Body of pancreas (tissue), 4 donors: ENCODE results near the gene ZNF484. TPM values are rescaled to one million over a fixed set of nuclear protein-coding genes. Genes with fewer than 3 reads are reported as not detected.

ENCODE experiments used
- ATAC-seq: fragments of 150-250 bp; one replicate; pipeline ENCODE4 v1.9.1; 2016
- DNase-seq, 4 donors: peaks; one replicate each; pipeline ENCODE4 v3.0.0-alpha.2; 2019
- H3K27ac ChIP-seq, 4 donors: fragments of 200-600 bp; sonication (generic); 1 replicate in 3 of 4; 2 replicates in 1 of 4; pipeline versions ENCODE4 v1.5.1 to v1.6.1; 2016 to 2019; ENCODE audit warnings: mild to moderate bottlenecking in 1 of 4, mixed read lengths in 1 of 4, moderate library complexity in 1 of 4
- H3K27me3 ChIP-seq, 2 donors: fragments of 200-600 bp; sonication (generic); one replicate each; pipeline ENCODE4 v1.6.0; 2016; ENCODE audit warnings: mild to moderate bottlenecking in 1 of 2
- H3K36me3 ChIP-seq, 2 donors: fragments of 200-600 bp; sonication (generic); replicated peaks in 1 of 2; 2 replicates each; pipeline ENCODE4 v1.5.1; 2016; ENCODE audit warnings: low read depth in 2 of 2; ENCODE audit not compliant: insufficient read depth in 1 of 2
- H3K4me1 ChIP-seq: fragments of 200-600 bp; sonication (generic); one replicate; pipeline ENCODE4 v1.6.0; 2016
- H3K4me3 ChIP-seq, 2 donors: fragments of 200-600 bp; sonication (generic); 1 replicate in 1 of 2; 2 replicates in 1 of 2; pipeline ENCODE4 v1.5.1; 2016 to 2019
- H3K9me3 ChIP-seq, 3 donors: fragments of 200-600 bp; sonication (generic); 1 replicate in 2 of 3; 2 replicates in 1 of 3; pipeline ENCODE4 v1.5.1; 2016
- POLR2A ChIP-seq, 3 donors: fragments of 450-650 bp; IDR thresholded peaks; one replicate each; pipeline ENCODE4 v1.6.1; 2016; ENCODE audit warnings: antibody characterized with exemption in 3 of 3, mild to moderate bottlenecking in 2 of 3
- WGBS, 2 donors: methylation state at CpG; one replicate each; pipeline ENCODE4 v1.1.5; 2017; 5-methylcytosine and 5-hydroxymethylcytosine counted together
- intact Hi-C: fragments of 100-400 bp; cut with DNase I; formaldehyde crosslinking; loops from one replicate; pipeline ENCODE4 v1.15.1; 2023
- total RNA-seq, 2 donors: library from RNA; depleted of rRNA; stranded (reverse); fragments of >200 nt; gene quantifications; one replicate each; pipeline ENCODE4 v1.1.0, GENCODE V29; 2016
- TF ChIP-seq, protein P1 (sequence below), 7 experiments: fragments of 450-650 bp in 4 of 7; fragments of 200-600 bp in 3 of 7; sonication (generic) in 3 of 7; IDR thresholded peaks; one replicate each; pipeline ENCODE4 v1.5.1; 2016 to 2019; ENCODE audit warnings: antibody characterized with exemption in 7 of 7

Gene ZNF484
- total RNA-seq, 2 donors from 2014 or later = 5.3 to 7.0 TPM

DNA sequence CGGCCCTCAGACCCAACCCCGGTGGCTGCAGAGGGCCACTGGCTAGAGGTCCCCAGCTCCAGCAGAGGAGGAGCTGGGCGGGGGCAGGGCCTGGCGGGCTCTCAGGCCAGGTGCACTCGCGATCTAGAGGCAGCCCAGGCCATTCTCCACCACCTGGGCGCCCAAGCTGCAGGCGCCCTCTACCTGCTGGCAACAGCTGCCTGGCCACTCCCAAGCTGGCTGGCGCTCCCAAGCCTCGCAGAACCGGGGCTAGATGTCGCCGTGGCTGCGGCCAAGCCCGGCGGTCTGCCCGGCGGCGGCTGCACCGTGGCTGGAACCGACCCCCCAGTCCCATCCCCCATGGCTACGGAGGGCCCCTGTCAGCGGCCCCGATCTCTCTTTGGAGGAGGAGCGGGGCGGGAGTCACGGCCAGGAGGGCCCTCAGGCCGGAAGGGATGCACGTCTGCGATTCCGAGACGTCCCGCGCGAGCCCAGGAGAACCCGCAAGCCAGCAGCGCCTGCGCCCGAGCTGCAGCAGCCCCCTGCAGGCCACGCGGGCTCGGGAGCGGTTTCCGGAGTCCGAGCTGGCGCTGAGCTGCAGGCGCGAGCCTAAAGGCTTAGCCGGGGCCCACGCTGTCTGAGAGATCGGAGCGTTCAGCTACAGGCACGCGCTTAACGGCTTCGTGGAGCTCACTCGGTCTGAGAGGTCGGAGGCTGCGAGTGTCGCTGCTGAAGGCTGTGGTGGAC is 68.9 kb downstream of the ZNF484 start:
- WGBS, 2 donors = 1% methylated on average over 51 of the region's 60 CpGs; no CpG with 5 or more reads in 1 of the 2 donors
- no peaks in the 10 kb centered on the region for H3K9me3 ChIP-seq
- no peaks in the 10 kb centered on the region for H3K36me3 ChIP-seq
- no peak overlapping the region for H3K27ac ChIP-seq
- DNase-seq (peak; percentile 63 to 77 (median 70)), ATAC-seq (peak; percentile 83)
- H3K4me3 ChIP-seq = no peak overlapping the region
- TF ChIP-seq, protein P1, sequence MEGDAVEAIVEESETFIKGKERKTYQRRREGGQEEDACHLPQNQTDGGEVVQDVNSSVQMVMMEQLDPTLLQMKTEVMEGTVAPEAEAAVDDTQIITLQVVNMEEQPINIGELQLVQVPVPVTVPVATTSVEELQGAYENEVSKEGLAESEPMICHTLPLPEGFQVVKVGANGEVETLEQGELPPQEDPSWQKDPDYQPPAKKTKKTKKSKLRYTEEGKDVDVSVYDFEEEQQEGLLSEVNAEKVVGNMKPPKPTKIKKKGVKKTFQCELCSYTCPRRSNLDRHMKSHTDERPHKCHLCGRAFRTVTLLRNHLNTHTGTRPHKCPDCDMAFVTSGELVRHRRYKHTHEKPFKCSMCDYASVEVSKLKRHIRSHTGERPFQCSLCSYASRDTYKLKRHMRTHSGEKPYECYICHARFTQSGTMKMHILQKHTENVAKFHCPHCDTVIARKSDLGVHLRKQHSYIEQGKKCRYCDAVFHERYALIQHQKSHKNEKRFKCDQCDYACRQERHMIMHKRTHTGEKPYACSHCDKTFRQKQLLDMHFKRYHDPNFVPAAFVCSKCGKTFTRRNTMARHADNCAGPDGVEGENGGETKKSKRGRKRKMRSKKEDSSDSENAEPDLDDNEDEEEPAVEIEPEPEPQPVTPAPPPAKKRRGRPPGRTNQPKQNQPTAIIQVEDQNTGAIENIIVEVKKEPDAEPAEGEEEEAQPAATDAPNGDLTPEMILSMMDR (IDR thresholded peaks at IDR 0.05) = peak in 4 of 7 experiments; percentile 27 to 35 (median 30)
- peak in 1 of 3 donors; percentile 5 for TF ChIP-seq POLR2A (IDR thresholded peaks at IDR 0.05)
- H3K4me1 ChIP-seq = peaks cover 28% of the 10 kb centered on the region
- H3K27me3 ChIP-seq = peaks cover 0 to 41% of the 10 kb centered on the region in 2 donors
- intact Hi-C loops = no loop called here

GRCh38 chr9:92807757-92808725 is 69.8 kb downstream of the ZNF484 start:
- Histone ChIP-seq H3K27ac (no peak overlapping the region), H3K36me3 (no peaks in the 10 kb centered on the region), H3K4me1 (peaks cover 28% of the 10 kb centered on the region), H3K9me3 (no peaks in the 10 kb centered on the region), H3K4me3 (no peak overlapping the region), H3K27me3 (peaks cover 0 to 41% of the 10 kb centered on the region in 2 donors)
- DNase-seq (peak in 1 of 4 donors; percentile 15), ATAC-seq (peak; percentile 21)
- TF ChIP-seq, protein P1 (IDR thresholded peaks at IDR 0.05) = no peak
- TF ChIP-seq POLR2A (IDR thresholded peaks at IDR 0.05) = no peak
- 3 to 5% methylated on average over 3 to 76 of the region's 76 CpGs for WGBS, 2 donors
- intact Hi-C loops = no loop called here

- Histone ChIP-seq H3K27me3 (peaks cover 0 to 40% of the 10 kb centered on the region in 2 donors), H3K4me1 (peaks cover 28% of the 10 kb centered on the region), H3K9me3 (no peaks in the 10 kb centered on the region), H3K36me3 (no peaks in the 10 kb centered on the region), H3K27ac (no peak overlapping the region), H3K4me3 (no peak overlapping the region)
- intact Hi-C loops = no loop called here
- TF ChIP-seq, protein P1 (IDR thresholded peaks at IDR 0.05) = no peak
- no peak for TF ChIP-seq POLR2A (IDR thresholded peaks at IDR 0.05)
- 11 to 25% methylated on average over 19 to 44 of the region's 44 CpGs for WGBS, 2 donors
- DNase-seq = no peak
- ATAC-seq = no peak
Observed at GRCh38 chr9:92807031-92807756, 70.6 kb downstream of the ZNF484 start.

GRCh38 chr9:92804727-92805126 is 73.1 kb downstream of the ZNF484 start:
- H3K27ac ChIP-seq = no peak overlapping the region
- no peak overlapping the region for H3K4me3 ChIP-seq
- H3K9me3 ChIP-seq = no peaks in the 10 kb centered on the region
- H3K4me1 ChIP-seq = peaks cover 27% of the 10 kb centered on the region
- TF ChIP-seq POLR2A (IDR thresholded peaks at IDR 0.05) = no peak
- TF ChIP-seq, protein P1 (IDR thresholded peaks at IDR 0.05) = no peak
- H3K36me3 ChIP-seq = no peaks in the 10 kb centered on the region
- DNase-seq = no peak
- peaks cover 0 to 25% of the 10 kb centered on the region in 2 donors for H3K27me3 ChIP-seq
- intact Hi-C loops = no loop called here
- ATAC-seq = no peak
- WGBS, 2 donors = 71 to 74% methylated on average over 6 of the region's 6 CpGs
